H1 (cell line): ENCODE measurements around the gene ZBTB47. TPM values are rescaled to one million over a fixed set of nuclear protein-coding genes. Genes with fewer than 3 reads are reported as not detected.

ENCODE experiments used
- CTCF ChIA-PET: fragments of 300-600 bp; sonication (Branson Sonifier 250); formaldehyde crosslinking; loops from one replicate; lab custom pipeline; 2021; ENCODE audit not compliant: partially characterized antibody; lab: Charles Lee
- POLR2A ChIA-PET: fragments of 300-600 bp; sonication (Branson Sonifier 250); formaldehyde crosslinking; loops from one replicate; lab custom pipeline; 2021; ENCODE audit warnings: inconsistent platforms; ENCODE audit not compliant: partially characterized antibody; lab: Charles Lee
- DNase-seq, 2 experiments: peaks; one replicate each; pipeline versions ENCODE4 v3.0.0 to v3.0.0-alpha.2; 2010 to 2022; ENCODE audit warnings: low spot score in 2 of 2, low read depth in 1 of 2, mixed read lengths in 1 of 2
- FAIRE-seq: peaks from 2 replicates; lab custom pipeline; 2011; peaks lifted over from hg19 to GRCh38; lab: Jason Lieb, UNC
- H2AFZ ChIP-seq: 2 replicates; pipeline ENCODE4 v1.8.1; 2012; ENCODE audit warnings: low read length, inconsistent platforms
- H2AK5ac ChIP-seq: 2 replicates; pipeline ENCODE4 v1.6.1; 2013; ENCODE audit warnings: low read depth, low read length
- H2BK120ac ChIP-seq: replicated peaks from 2 replicates; pipeline ENCODE3; 2013; ENCODE audit warnings: low read depth, low read length, inconsistent platforms
- H2BK12ac ChIP-seq: 2 replicates; pipeline ENCODE4 v1.6.1; 2013; ENCODE audit warnings: low read depth, low read length
- H2BK15ac ChIP-seq: 2 replicates; pipeline ENCODE4 v1.6.1; 2013; ENCODE audit warnings: low read length
- H2BK20ac ChIP-seq: 2 replicates; pipeline ENCODE4 v1.6.1; 2013; ENCODE audit warnings: low read length
- H2BK5ac ChIP-seq: 2 replicates; pipeline ENCODE4 v1.6.1; 2013; ENCODE audit warnings: low read depth, low read length
- H3K14ac ChIP-seq: 2 replicates; pipeline ENCODE4 v1.6.1; 2013; ENCODE audit warnings: inconsistent platforms; ENCODE audit not compliant: insufficient read length
- H3K18ac ChIP-seq: 2 replicates; pipeline ENCODE4 v1.6.1; 2013; ENCODE audit warnings: low read length; ENCODE audit errors: extremely low read depth
- H3K23ac ChIP-seq: 2 replicates; pipeline ENCODE4 v1.6.1; 2013; ENCODE audit warnings: inconsistent platforms; ENCODE audit not compliant: insufficient read length
- H3K23me2 ChIP-seq: 2 replicates; pipeline ENCODE4 v1.6.1; 2013; ENCODE audit warnings: low read depth, low read length
- H3K27ac ChIP-seq: 2 replicates; pipeline ENCODE4 v1.6.1; 2011; ENCODE audit warnings: low read depth, low read length, inconsistent platforms
- H3K27me3 ChIP-seq, 4 experiments: replicated peaks in 1 of 4; 1 replicate in 1 of 4; 2 replicates in 3 of 4; pipeline versions ENCODE4 v1.6.1 to v1.8.1; 2011 to 2013; ENCODE audit warnings: low read length in 3 of 4, mild to moderate bottlenecking in 3 of 4, inconsistent platforms in 2 of 4, mixed read lengths in 2 of 4, moderate library complexity in 1 of 4; ENCODE audit not compliant: control insufficient read depth in 3 of 4, insufficient read depth in 3 of 4; ENCODE audit errors: extremely low read depth in 1 of 4
- H3K36me3 ChIP-seq, 4 experiments: 2 replicates each; pipeline versions ENCODE4 v1.6.1 to v1.8.1; 2011 to 2013; ENCODE audit warnings: mild to moderate bottlenecking in 4 of 4, low read length in 3 of 4, moderate library complexity in 2 of 4, control low read depth in 1 of 4, inconsistent platforms in 1 of 4; ENCODE audit not compliant: insufficient read depth in 4 of 4, control insufficient read depth in 2 of 4
- H3K4ac ChIP-seq: replicated peaks from 2 replicates; pipeline ENCODE3; 2013; ENCODE audit warnings: low read length, low read depth, mixed read lengths, inconsistent platforms; ENCODE audit not compliant: insufficient read length
- H3K4me1 ChIP-seq, 4 experiments: replicated peaks in 1 of 4; 1 replicate in 1 of 4; 2 replicates in 3 of 4; pipeline versions ENCODE4 v1.6.1 to v1.8.1; 2011 to 2013; ENCODE audit warnings: low read length in 3 of 4, inconsistent platforms in 2 of 4, mixed read lengths in 1 of 4; ENCODE audit not compliant: insufficient read depth in 4 of 4, control insufficient read depth in 3 of 4
- H3K4me2 ChIP-seq, 2 experiments: 2 replicates each; pipeline versions ENCODE4 v1.6.1 to v1.8.1; 2011 to 2013; ENCODE audit warnings: low read depth in 2 of 2, low read length in 2 of 2, control low read depth in 1 of 2, inconsistent platforms in 1 of 2, mild to moderate bottlenecking in 1 of 2; ENCODE audit not compliant: insufficient read depth in 1 of 2
- H3K4me3 ChIP-seq, 4 experiments: fragments of 200-600, 300-600 bp in 1 of 4; sonication (generic), shearing (Covaris generic), sonication (Bioruptor Twin) in 1 of 4; 2 replicates each; pipeline versions ENCODE4 v1.5.1 to v1.8.1; 2011 to 2016; ENCODE audit warnings: low read length in 4 of 4, low read depth in 3 of 4, control low read depth in 2 of 4, inconsistent platforms in 2 of 4, mild to moderate bottlenecking in 2 of 4, mixed read lengths in 1 of 4, moderate library complexity in 1 of 4; ENCODE audit not compliant: insufficient read depth in 2 of 4; ENCODE audit errors: extremely low read depth in 1 of 4
- H3K56ac ChIP-seq: replicated peaks from 2 replicates; pipeline ENCODE3; 2013; ENCODE audit warnings: low read depth, mild to moderate bottlenecking, mixed read lengths, low read length, inconsistent platforms; ENCODE audit not compliant: insufficient read length
- H3K79me1 ChIP-seq: 2 replicates; pipeline ENCODE4 v1.6.1; 2013; ENCODE audit warnings: low read depth, low read length, control low read depth
- H3K79me2 ChIP-seq, 2 experiments: 2 replicates each; pipeline versions ENCODE4 v1.6.1 to v1.8.1; 2012 to 2013; ENCODE audit warnings: low read length in 2 of 2, mild to moderate bottlenecking in 2 of 2, inconsistent platforms in 1 of 2; ENCODE audit not compliant: insufficient read depth in 2 of 2, control insufficient read depth in 1 of 2
- H3K9ac ChIP-seq, 4 experiments: replicated peaks in 1 of 4; 1 replicate in 1 of 4; 2 replicates in 3 of 4; pipeline versions ENCODE4 v1.6.1 to v1.8.1; 2011 to 2013; ENCODE audit warnings: low read depth in 3 of 4, low read length in 3 of 4, control low read depth in 2 of 4, mild to moderate bottlenecking in 2 of 4, moderate library complexity in 2 of 4, inconsistent platforms in 1 of 4; ENCODE audit errors: extremely low read depth in 1 of 4
- H3K9me3 ChIP-seq, 2 experiments: 2 replicates each; pipeline versions ENCODE4 v1.6.1 to v1.8.1; 2012 to 2013; ENCODE audit warnings: mild to moderate bottlenecking in 2 of 2, moderate library complexity in 2 of 2, control low read depth in 1 of 2, inconsistent platforms in 1 of 2, low read depth in 1 of 2, low read length in 1 of 2, mixed read lengths in 1 of 2; ENCODE audit not compliant: insufficient read depth in 2 of 2
- H4K20me1 ChIP-seq, 2 experiments: replicated peaks in 1 of 2; 2 replicates each; pipeline versions ENCODE3 to v1.8.1; 2011 to 2013; ENCODE audit warnings: inconsistent platforms in 2 of 2, low read length in 2 of 2, mild to moderate bottlenecking in 1 of 2; ENCODE audit not compliant: insufficient read depth in 2 of 2, control insufficient read depth in 1 of 2
- H4K5ac ChIP-seq: 2 replicates; pipeline ENCODE4 v1.6.1; 2013; ENCODE audit warnings: low read length, low read depth, mixed read lengths, inconsistent platforms; ENCODE audit not compliant: insufficient read length
- H4K8ac ChIP-seq: 2 replicates; pipeline ENCODE4 v1.8.0; 2013; ENCODE audit warnings: mild to moderate bottlenecking, moderate library complexity, low read length, inconsistent platforms; ENCODE audit not compliant: insufficient read depth; ENCODE audit errors: extremely low read depth
- H4K91ac ChIP-seq: replicated peaks from 2 replicates; pipeline ENCODE3; 2013; ENCODE audit warnings: low read length, mixed read lengths, inconsistent platforms; ENCODE audit not compliant: insufficient read length
- RBBP5 ChIP-seq: IDR thresholded peaks from 2 replicates; pipeline ENCODE4 v1.7.1; 2012; ENCODE audit warnings: low read depth, mild to moderate bottlenecking, inconsistent platforms, low read length, moderate library complexity, borderline replicate concordance
- TCF12 ChIP-seq: IDR thresholded peaks from 2 replicates; pipeline ENCODE4 v1.6.1; 2011; ENCODE audit warnings: low read depth, mild to moderate bottlenecking, low read length
- polyA plus RNA-seq, 7 experiments: library from polyadenylated mRNA; depleted of rRNA in 3 of 7; stranded (reverse) in 5 of 7; unstranded in 2 of 7; fragments of >200 nt in 5 of 7; fragments of 200-250 nt in 2 of 7; gene quantifications; 1 replicate in 5 of 7; 2 replicates in 1 of 7; 4 replicates in 1 of 7; pipeline versions ENCODE4 v1.2.1 to v1.2.3, GENCODE V29; 2011 to 2013; ENCODE audit warnings: missing spikeins in 2 of 7, mixed read lengths in 2 of 7
- total RNA-seq: library from RNA; stranded (reverse); fragmentation: NEBNext Ultra II Directional; extraction: Animal tissue kit (Norgen Biotek cat#: 25700); gene quantifications from 2 replicates; pipeline ENCODE4 v1.2.1, GENCODE V29; 2021

The ZBTB47 gene
- total and polyA plus RNA-seq, 2 of the 8 experiments (the other 6 are each of a cell fraction or from before 2014, with no cell fraction given) = 2.8 to 4.1 TPM

DNA sequence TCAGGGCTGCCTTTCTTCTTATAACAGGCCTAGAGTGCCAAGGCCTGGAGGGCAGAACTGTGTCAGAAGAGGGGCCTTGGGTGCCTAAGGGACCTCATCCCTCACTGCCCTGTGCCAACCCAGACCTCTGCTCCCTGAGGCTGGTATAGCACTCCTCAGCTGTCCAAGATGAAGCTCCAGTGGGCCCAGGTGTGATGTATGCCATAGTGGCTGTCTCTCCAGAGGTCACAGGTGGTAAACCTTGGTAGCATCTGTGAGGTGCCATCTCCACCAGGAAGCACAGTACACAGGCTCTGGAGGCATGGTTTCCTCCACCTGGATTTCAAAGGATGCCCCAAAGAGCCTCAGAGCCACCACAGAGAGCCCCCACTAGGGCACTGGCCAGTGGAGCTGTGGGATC is 19.6 kb downstream of the ZBTB47 start:
- H2BK20ac ChIP-seq = no peak overlapping the region
- H3K4me3 ChIP-seq = no peak overlapping the region
- no peak overlapping the region for H4K8ac ChIP-seq
- no peak overlapping the region for H3K4ac ChIP-seq
- H3K36me3 ChIP-seq = no peaks in the 10 kb centered on the region
- no peak for TF ChIP-seq RBBP5
- no peak for TF ChIP-seq TCF12
- no peak overlapping the region for H3K23ac ChIP-seq
- no peak overlapping the region for H3K14ac ChIP-seq
- H2AFZ ChIP-seq = no peak overlapping the region
- peaks cover 2 to 5% of the 10 kb centered on the region in 2 experiments; a peak in 2 of 4 replicates for H3K9me3 ChIP-seq
- FAIRE-seq (no peak), DNase-seq (no peak)
- no peak overlapping the region for H2AK5ac ChIP-seq
- POLR2A ChIA-PET = no interaction called here
- CTCF ChIA-PET = no interaction called here
- H3K27me3 ChIP-seq = peaks cover 0 to 2% (median 0%) of the 10 kb centered on the region in 4 experiments; a peak in 2 of 7 replicates
- no peak overlapping the region for H3K27ac ChIP-seq
- H4K5ac ChIP-seq = no peak overlapping the region
- H2BK5ac ChIP-seq = no peak overlapping the region
- no peak overlapping the region for H2BK120ac ChIP-seq
- no peak overlapping the region for H3K18ac ChIP-seq
- no peak overlapping the region for H4K91ac ChIP-seq
- H3K23me2 ChIP-seq = no peaks in the 10 kb centered on the region
- no peaks in the 10 kb centered on the region for H4K20me1 ChIP-seq
- no peaks in the 10 kb centered on the region for H3K79me1 ChIP-seq
- H3K79me2 ChIP-seq = no peaks in the 10 kb centered on the region
- no peak overlapping the region for H3K4me2 ChIP-seq
- no peak overlapping the region for H3K56ac ChIP-seq
- H2BK12ac ChIP-seq = no peak overlapping the region
- H3K9ac ChIP-seq = no peak overlapping the region
- H3K4me1 ChIP-seq = no peaks in the 10 kb centered on the region; a peak in 1 of 7 replicates
- H2BK15ac ChIP-seq = no peak overlapping the region
